HCT116 (cell line): ENCODE results near the gene MAN2A2. TPM values are rescaled to one million over a fixed set of nuclear protein-coding genes. Genes with fewer than 3 reads are reported as not detected.

Experiments
- ATAC-seq: fragments of 200-7000 bp; cut with Tn5 transposase; 2 replicates; pipeline ENCODE4 v1.9.1; 2020; ENCODE audit warnings: mild to moderate bottlenecking, moderate library complexity
- BruUV-seq: library from RNA; stranded (reverse); fragments of 400-500 nt; replicated peaks from 2 replicates; lab custom pipeline; 2021; lab: Mats Ljungman, UMichigan
- CTCF ChIA-PET: fragments of 300-600 bp; sonication (Branson Sonifier 250); formaldehyde crosslinking; loops from one replicate; lab custom pipeline; 2021; ENCODE audit warnings: antibody characterized with exemption; lab: Charles Lee
- POLR2A ChIA-PET: fragments of 300-600, 350-600 bp; sonication (Branson Sonifier 250); formaldehyde crosslinking; loops from one replicate; lab custom pipeline; 2021; ENCODE audit warnings: antibody characterized with exemption; lab: Charles Lee
- RAD21 ChIA-PET, 2 experiments: fragments of 300-600 bp; sonication (Branson Sonifier 250); formaldehyde crosslinking; loops; one replicate each; lab custom pipeline; 2023; ENCODE audit warnings: low total read pairs in 2 of 2; ENCODE audit not compliant: uncharacterized antibody in 2 of 2, unreplicated experiment in 2 of 2, low non-redundant PET in 1 of 2; lab: Charles Lee
- DNase-seq: peaks from one replicate; pipeline ENCODE4 v3.0.0-alpha.2; 2010; ENCODE audit warnings: low read depth, low spot score
- H2AFZ ChIP-seq: fragments of 200-600 bp; shearing (Covaris generic), sonication (generic); 2 replicates; pipeline ENCODE4 v1.6.1; 2017; ENCODE audit warnings: low read depth, mixed run types, mixed read lengths, antibody characterized with exemption, low read length; ENCODE audit not compliant: poor library complexity, severe bottlenecking
- H3K27ac ChIP-seq: 2 replicates; pipeline ENCODE4 v1.5.1; 2012; ENCODE audit warnings: low read depth, low read length
- H3K27me3 ChIP-seq: fragments of 200-600 bp; sonication (generic); 2 replicates; pipeline ENCODE4 v1.6.1; 2016; ENCODE audit warnings: mixed run types, low read length, mixed read lengths; ENCODE audit not compliant: insufficient read depth
- H3K36me3 ChIP-seq, 2 experiments: fragments of 200-500 bp in 1 of 2; fragments of 200-600 bp in 1 of 2; sonication (Bioruptor generic) in 1 of 2; sonication (generic) in 1 of 2; 2 replicates each; pipeline versions ENCODE4 v1.5.1 to v1.6.1; 2014 to 2016; ENCODE audit warnings: low read length in 2 of 2, inconsistent platforms in 1 of 2, mixed read lengths in 1 of 2, mixed run types in 1 of 2; ENCODE audit not compliant: insufficient read depth in 2 of 2, control insufficient read depth in 1 of 2
- H3K4me1 ChIP-seq, 2 experiments: fragments of 200-600 bp in 1 of 2; sonication (generic) in 1 of 2; 2 replicates each; pipeline versions ENCODE4 v1.5.1 to v1.6.1; 2012 to 2017; ENCODE audit warnings: low read length in 2 of 2, inconsistent platforms in 1 of 2, mild to moderate bottlenecking in 1 of 2, mixed read lengths in 1 of 2, mixed run types in 1 of 2, moderate library complexity in 1 of 2; ENCODE audit not compliant: insufficient read depth in 2 of 2, control insufficient read depth in 1 of 2
- H3K4me2 ChIP-seq: fragments of 200-600 bp; sonication (generic); 2 replicates; pipeline ENCODE4 v1.6.1; 2017; ENCODE audit warnings: mixed run types, low read length, mixed read lengths
- H3K4me3 ChIP-seq, 2 experiments: fragments of 200-600 bp in 1 of 2; sonication (generic) in 1 of 2; replicated peaks in 1 of 2; 2 replicates each; pipeline ENCODE4 v1.5.1; 2011 to 2016; ENCODE audit warnings: low read length in 2 of 2, control low read depth in 1 of 2, low read depth in 1 of 2, mild to moderate bottlenecking in 1 of 2, mixed read lengths in 1 of 2, mixed run types in 1 of 2
- H3K79me2 ChIP-seq: fragments of 200-600 bp; sonication (generic); 2 replicates; pipeline ENCODE4 v1.6.1; 2017; ENCODE audit warnings: mild to moderate bottlenecking, mixed run types, low read length, moderate library complexity, mixed read lengths; ENCODE audit not compliant: insufficient read depth
- H3K9ac ChIP-seq: fragments of 200-600 bp; sonication (generic); 2 replicates; pipeline ENCODE4 v1.6.1; 2016; ENCODE audit warnings: low read length, mixed read lengths
- H3K9me2 ChIP-seq: fragments of 200-600 bp; sonication (generic), shearing (Covaris generic); 2 replicates; pipeline ENCODE4 v1.6.1; 2017; ENCODE audit warnings: mixed run types, mild to moderate bottlenecking, moderate library complexity; ENCODE audit not compliant: insufficient read depth
- H3K9me3 ChIP-seq, 2 experiments: fragments of 200-500 bp in 1 of 2; fragments of 200-600 bp in 1 of 2; sonication (Bioruptor generic) in 1 of 2; sonication (generic) in 1 of 2; 2 replicates each; pipeline ENCODE4 v1.6.1; 2014 to 2017; ENCODE audit warnings: low read length in 2 of 2, mixed read lengths in 2 of 2, inconsistent platforms in 1 of 2, low read depth in 1 of 2, mild to moderate bottlenecking in 1 of 2, mixed run types in 1 of 2, moderate library complexity in 1 of 2; ENCODE audit not compliant: control insufficient read depth in 1 of 2, insufficient read depth in 1 of 2
- H4K20me1 ChIP-seq: fragments of 200-600 bp; sonication (generic), shearing (Covaris generic); 2 replicates; pipeline ENCODE4 v1.6.1; 2017; ENCODE audit warnings: mixed run types, mild to moderate bottlenecking, moderate library complexity; ENCODE audit not compliant: insufficient read depth
- EGR1 ChIP-seq: IDR thresholded peaks from 2 replicates; pipeline ENCODE4 v1.6.1; 2012; ENCODE audit warnings: low read depth
- EZH2phosphoT487 ChIP-seq: fragments of 200-600 bp; IDR thresholded peaks from 2 replicates; pipeline ENCODE4 v1.6.1; 2018; ENCODE audit warnings: antibody characterized with exemption, borderline replicate concordance
- FOSL1 ChIP-seq: IDR thresholded peaks from 2 replicates; pipeline ENCODE4 v1.6.1; 2012; ENCODE audit warnings: low read depth
- JUND ChIP-seq: IDR thresholded peaks from 2 replicates; pipeline ENCODE4 v1.6.1; 2012
- POLR2AphosphoS5 ChIP-seq: IDR thresholded peaks from 2 replicates; pipeline ENCODE4 v1.6.1; 2011; ENCODE audit warnings: mild to moderate bottlenecking, low read depth, low read length, moderate library complexity
- SIN3A ChIP-seq: IDR thresholded peaks from 2 replicates; pipeline ENCODE4 v1.6.1; 2012; ENCODE audit warnings: low read depth
- SP1 ChIP-seq: IDR thresholded peaks from 2 replicates; pipeline ENCODE4 v1.6.1; 2012; ENCODE audit warnings: low read depth
- TCF7L2 ChIP-seq: IDR thresholded peaks from 2 replicates; pipeline ENCODE4 v1.7.0; 2011; ENCODE audit warnings: borderline replicate concordance, inconsistent platforms; ENCODE audit not compliant: insufficient read depth, insufficient read length; ENCODE audit errors: extremely low read depth
- YY1 ChIP-seq: IDR thresholded peaks from 2 replicates; pipeline ENCODE4 v1.6.1; 2011; ENCODE audit warnings: low read length, low read depth, moderate library complexity, mild to moderate bottlenecking; ENCODE audit not compliant: insufficient replicate concordance; ENCODE audit errors: extremely low read depth
- ZBTB33 ChIP-seq: IDR thresholded peaks from 2 replicates; pipeline ENCODE4 v1.6.1; 2011; ENCODE audit warnings: mild to moderate bottlenecking, low read length, moderate library complexity; ENCODE audit not compliant: insufficient replicate concordance; ENCODE audit errors: extremely low read depth
- ZFX ChIP-seq: fragments of 450-650 bp; IDR thresholded peaks from 2 replicates; pipeline ENCODE4 v1.6.1; 2017
- ZNF274 ChIP-seq: fragments of 200-500 bp; sonication (Bioruptor generic); IDR thresholded peaks from 2 replicates; pipeline ENCODE4 v1.6.1; 2014; ENCODE audit warnings: mild to moderate bottlenecking, low read depth, low read length, inconsistent platforms
- intact Hi-C: fragments of 100-400 bp; cut with micrococcal nuclease; formaldehyde crosslinking; loops from 2 replicates; pipeline ENCODE4 v1.10.0; 2022
- total RNA-seq: library from RNA; stranded (reverse); gene quantifications from one replicate; pipeline ENCODE4 v1.2.1, GENCODE V29; 2021; ENCODE audit not compliant: unreplicated experiment

MAN2A2 gene
- total RNA-seq, 1 experiment from 2014 or later = 44.9 TPM

GRCh38 chr15:90881978-90882721 is 21.0 kb upstream of the MAN2A2 start:
- Histone ChIP-seq H3K27ac (no peak overlapping the region; the same call in 1 of the 2 replicates), H3K4me1 (peaks cover 0 to 3% of the 10 kb centered on the region in 2 experiments; a peak in 1 of 4 replicates), H2AFZ (no peak overlapping the region)
- no peak for ATAC-seq
- TF ChIP-seq EGR1 (no peak), POLR2AphosphoS5 (peak; percentile 12; the same call in 1 of the 2 replicates), SP1 (no peak)
- TF ChIP-seq, all 23 proteins: peak for 1
- ChIA-PET CTCF (no interaction called here), RAD21 (interaction anchor here in 1 of 2 experiments (0.6 kb wide), 1 partner anchor 566 kb away, joined by 5 read pairs; no protein-coding TSS in a partner anchor), POLR2A (no interaction called here)
- no peaks in the 10 kb centered on the region for H4K20me1 ChIP-seq
- intact Hi-C loops = no loop called here
- H3K9ac ChIP-seq = no peak overlapping the region
- no peaks in the 10 kb centered on the region for H3K9me2 ChIP-seq
- H3K27me3 ChIP-seq = no peaks in the 10 kb centered on the region
- H3K36me3 ChIP-seq = peaks cover 8 to 10% of the 10 kb centered on the region in 2 experiments; a peak in 2 of 4 replicates
- DNase-seq = no peak
- no peaks in the 10 kb centered on the region for H3K9me3 ChIP-seq
- no peaks in the 10 kb centered on the region for H3K79me2 ChIP-seq
- BruUV-seq = TSS peak; percentile 30
- H3K4me3 ChIP-seq = no peak overlapping the region
- no peak overlapping the region for H3K4me2 ChIP-seq

GRCh38 chr15:90882781-90883525 is 20.1 kb upstream of the MAN2A2 start:
- RAD21 ChIA-PET = interaction anchor here in 1 of 2 experiments (0.6 kb wide), 1 partner anchor 566 kb away, joined by 5 read pairs; no protein-coding TSS in a partner anchor
- intact Hi-C loops = no loop called here
- Histone ChIP-seq H3K27ac (no peak overlapping the region), H3K4me3 (no peak overlapping the region), H3K79me2 (no peaks in the 10 kb centered on the region), H3K4me1 (peaks cover 0 to 3% of the 10 kb centered on the region in 2 experiments; a peak in 1 of 4 replicates)
- TF ChIP-seq ZNF274 (no peak), FOSL1 (no peak), TCF7L2 (no peak), EZH2phosphoT487 (no peak), SP1 (no peak), ZBTB33 (no peak), ZFX (no peak), JUND (no peak), SIN3A (no peak), POLR2AphosphoS5 (no peak), YY1 (no peak)
- TF ChIP-seq, all 23 proteins: peak for 0
- H3K9ac ChIP-seq = no peak overlapping the region
- peaks cover 1 to 3% of the 10 kb centered on the region in 2 experiments; a peak in 1 of 4 replicates for H3K36me3 ChIP-seq
- ChIA-PET CTCF (no interaction called here), POLR2A (no interaction called here)
- no peaks in the 10 kb centered on the region for H4K20me1 ChIP-seq
- ATAC-seq = no peak
- H2AFZ ChIP-seq = no peak overlapping the region
- BruUV-seq = no TSS peak
- no peaks in the 10 kb centered on the region for H3K9me2 ChIP-seq
- H3K4me2 ChIP-seq = no peak overlapping the region
- no peaks in the 10 kb centered on the region for H3K9me3 ChIP-seq
- DNase-seq = no peak
- H3K27me3 ChIP-seq = no peaks in the 10 kb centered on the region
